ENCODE data around the gene KCNJ6.

- TF ChIP-seq CTCF (IDR thresholded peaks at IDR 0.05) = no peak
- no peak for TF ChIP-seq POLR2AphosphoS5 (IDR thresholded peaks at IDR 0.05)
These were observed 104.5 kb downstream of the KCNJ6 start for GRCh38 chr21:37811711-37812110.
